ENCODE measurements around the gene RUSC2. TPM values are rescaled to one million over a fixed set of nuclear protein-coding genes. Genes with fewer than 3 reads are reported as not detected.

The RUSC2 gene
- total RNA-seq, 4 donors from 2014 or later: 10.0 to 60.2 (median 16.8) TPM

DNA sequence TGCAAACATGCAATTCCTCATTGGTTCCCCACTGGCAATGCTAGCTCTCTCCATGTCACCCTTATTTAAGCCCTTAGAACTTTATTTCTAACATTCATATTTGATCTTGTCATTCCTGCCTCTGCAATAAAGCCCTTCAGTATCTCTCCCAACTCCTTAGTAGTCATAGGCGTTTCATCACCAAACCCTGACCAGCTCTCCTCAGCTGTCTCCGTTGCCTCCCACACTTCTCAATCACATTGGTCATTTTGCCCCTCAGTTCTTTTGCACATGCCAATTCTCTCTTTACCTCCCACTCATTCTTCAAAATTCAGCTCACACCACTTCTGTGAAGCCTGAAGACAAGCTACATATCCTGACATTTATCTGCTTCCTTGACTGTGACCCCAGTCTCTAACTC lies 2.8 kb upstream of the RUSC2 start:
- no peaks in the 10 kb centered on the region for H3K4me1 ChIP-seq
- no peak overlapping the region for H3K27ac ChIP-seq
- intact Hi-C loops (cut with DNase I; ENCODE audit: low total_unique reads): loop anchor here (5.0 kb wide), 1 partner anchor 65 kb away; no protein-coding TSS in a partner anchor
- TF ChIP-seq POLR2A (IDR thresholded peaks at IDR 0.05): no peak
- TF ChIP-seq, protein P1, sequence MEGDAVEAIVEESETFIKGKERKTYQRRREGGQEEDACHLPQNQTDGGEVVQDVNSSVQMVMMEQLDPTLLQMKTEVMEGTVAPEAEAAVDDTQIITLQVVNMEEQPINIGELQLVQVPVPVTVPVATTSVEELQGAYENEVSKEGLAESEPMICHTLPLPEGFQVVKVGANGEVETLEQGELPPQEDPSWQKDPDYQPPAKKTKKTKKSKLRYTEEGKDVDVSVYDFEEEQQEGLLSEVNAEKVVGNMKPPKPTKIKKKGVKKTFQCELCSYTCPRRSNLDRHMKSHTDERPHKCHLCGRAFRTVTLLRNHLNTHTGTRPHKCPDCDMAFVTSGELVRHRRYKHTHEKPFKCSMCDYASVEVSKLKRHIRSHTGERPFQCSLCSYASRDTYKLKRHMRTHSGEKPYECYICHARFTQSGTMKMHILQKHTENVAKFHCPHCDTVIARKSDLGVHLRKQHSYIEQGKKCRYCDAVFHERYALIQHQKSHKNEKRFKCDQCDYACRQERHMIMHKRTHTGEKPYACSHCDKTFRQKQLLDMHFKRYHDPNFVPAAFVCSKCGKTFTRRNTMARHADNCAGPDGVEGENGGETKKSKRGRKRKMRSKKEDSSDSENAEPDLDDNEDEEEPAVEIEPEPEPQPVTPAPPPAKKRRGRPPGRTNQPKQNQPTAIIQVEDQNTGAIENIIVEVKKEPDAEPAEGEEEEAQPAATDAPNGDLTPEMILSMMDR (IDR thresholded peaks at IDR 0.05): no peak
- H3K9me3 ChIP-seq: no peaks in the 10 kb centered on the region
- no peaks in the 10 kb centered on the region for H3K36me3 ChIP-seq
- DNase-seq: no peak
- no peak overlapping the region for H3K4me3 ChIP-seq
- H3K27me3 ChIP-seq: no peaks in the 10 kb centered on the region

DNA sequence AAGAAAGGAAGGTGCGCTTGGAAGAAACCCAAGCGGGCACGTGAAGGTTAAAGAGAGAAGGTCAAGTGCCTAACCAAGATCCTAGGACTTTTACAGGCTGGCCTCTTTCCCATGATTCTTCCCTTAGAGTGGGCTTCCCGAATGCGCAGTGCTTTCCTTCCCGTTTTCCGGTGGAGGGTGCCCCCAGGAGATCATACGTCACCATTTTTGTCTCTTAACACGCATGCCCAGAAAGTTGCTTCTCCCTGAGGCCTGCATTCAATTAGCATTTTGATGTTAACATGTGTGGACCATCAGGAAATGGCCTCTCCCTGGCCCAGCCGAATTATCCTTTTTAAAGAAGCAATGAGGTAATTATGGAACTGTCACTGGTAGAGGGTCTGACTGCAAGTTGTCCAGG lies 1.9 kb upstream of the RUSC2 start:
- no peak for TF ChIP-seq POLR2A (IDR thresholded peaks at IDR 0.05)
- TF ChIP-seq, protein P1 (IDR thresholded peaks at IDR 0.05): no peak
- Histone ChIP-seq H3K4me3 (no peak overlapping the region), H3K36me3 (no peaks in the 10 kb centered on the region), H3K4me1 (no peaks in the 10 kb centered on the region), H3K27ac (peak overlapping the region; percentile 95 to 96), H3K27me3 (no peaks in the 10 kb centered on the region), H3K9me3 (no peaks in the 10 kb centered on the region)
- peak; percentile 39 to 47 for DNase-seq
- intact Hi-C loops (cut with DNase I; ENCODE audit: low total_unique reads): loop anchor here (5.0 kb wide), 1 partner anchor 64 kb away; no protein-coding TSS in a partner anchor

DNA sequence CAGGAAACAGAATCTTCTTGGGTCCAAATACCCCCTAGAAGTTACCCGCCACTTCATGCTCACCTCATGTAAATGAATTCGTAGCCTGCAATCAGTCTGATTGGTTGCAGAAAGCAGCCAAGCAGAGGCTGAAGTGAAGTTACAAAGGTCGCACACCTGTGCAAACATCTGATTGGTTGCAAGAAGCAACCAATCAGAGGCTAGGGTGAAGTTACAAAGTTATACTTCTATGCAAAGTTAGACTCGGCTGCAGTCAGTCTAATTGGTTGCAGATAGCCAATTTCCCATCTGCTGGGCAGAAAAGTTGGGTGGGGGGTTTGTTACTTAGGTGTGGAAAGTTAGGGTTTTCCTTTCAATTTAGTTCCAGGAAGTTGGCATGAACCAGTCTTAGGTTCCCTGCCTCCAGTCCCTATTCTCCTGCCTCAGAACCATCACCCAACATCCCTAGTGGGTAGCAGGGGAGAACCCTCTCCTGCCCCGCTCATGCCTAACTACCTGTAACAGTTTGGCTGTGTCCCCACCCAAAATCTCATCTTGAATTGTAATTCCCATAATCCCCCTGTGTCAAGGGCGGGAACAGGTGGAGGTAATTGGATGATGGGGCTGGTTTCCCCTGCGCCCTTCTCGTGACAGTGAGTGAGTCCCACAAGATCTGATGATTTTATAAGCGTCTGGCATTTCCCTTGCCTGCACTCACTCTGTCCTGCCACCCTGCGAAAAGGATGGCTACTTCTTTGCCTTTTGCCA lies 1.2 kb upstream of the RUSC2 start:
- peak overlapping the region; percentile 95 to 96 for H3K27ac ChIP-seq
- TF ChIP-seq POLR2A (IDR thresholded peaks at IDR 0.05): no peak
- TF ChIP-seq, protein P1 (IDR thresholded peaks at IDR 0.05): no peak
- no peaks in the 10 kb centered on the region for H3K9me3 ChIP-seq
- DNase-seq: peak in 1 of 2 donors; percentile 21
- no peaks in the 10 kb centered on the region for H3K27me3 ChIP-seq
- no peaks in the 10 kb centered on the region for H3K4me1 ChIP-seq
- H3K4me3 ChIP-seq: peak overlapping the region; percentile 66 to 75
- H3K36me3 ChIP-seq: no peaks in the 10 kb centered on the region
- intact Hi-C loops (cut with DNase I; ENCODE audit: low total_unique reads): loop anchor here (5.0 kb wide), 1 partner anchor 64 kb away; no protein-coding TSS in a partner anchor

DNA sequence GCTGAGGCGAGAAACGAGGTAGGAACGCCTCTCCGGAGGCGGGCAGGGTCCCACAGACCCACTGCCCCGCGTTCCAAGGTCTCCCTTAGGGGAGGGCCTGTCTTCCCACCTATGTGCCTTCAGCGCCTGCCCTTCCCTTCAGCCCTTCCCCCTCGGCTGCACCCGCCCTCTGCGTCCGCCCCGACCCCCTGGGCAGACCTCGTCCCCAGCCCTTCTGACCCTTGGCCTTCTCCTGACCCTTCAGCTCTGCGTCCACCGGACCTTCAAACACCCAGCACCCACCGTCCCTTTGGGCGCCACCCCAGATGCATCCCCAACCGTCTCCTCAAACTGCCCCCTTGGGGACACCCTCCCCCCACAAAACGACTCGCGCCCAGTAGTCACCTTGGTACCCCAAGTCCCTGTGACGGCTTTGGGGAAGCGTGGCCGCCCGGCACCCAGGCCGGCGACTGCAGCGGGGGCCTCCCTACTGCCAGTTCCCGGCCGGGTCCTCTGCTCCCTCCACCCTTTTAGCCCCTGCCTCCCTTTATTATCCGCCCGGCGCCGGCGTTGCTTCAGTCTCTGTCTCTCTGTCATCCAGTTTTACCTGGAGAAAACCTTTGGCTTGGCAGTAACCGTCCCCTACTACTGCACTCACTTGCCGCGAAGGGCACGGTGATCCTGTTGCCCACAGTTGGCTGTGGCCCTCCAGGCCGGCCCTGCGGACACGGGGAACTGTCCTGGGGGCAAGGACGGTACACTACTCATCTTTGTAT lies 421 bp downstream of the RUSC2 start:
- peak in 1 of 2 donors; percentile 62 for DNase-seq
- TF ChIP-seq, protein P1 (IDR thresholded peaks at IDR 0.05): no peak
- TF ChIP-seq POLR2A (IDR thresholded peaks at IDR 0.05): no peak
- intact Hi-C loops (cut with DNase I; ENCODE audit: low total_unique reads): no loop called here

More for the DNA sequence above, 421 bp downstream of the RUSC2 start:
- H3K27ac ChIP-seq: peak overlapping the region; percentile 95 to 96
- no peaks in the 10 kb centered on the region for H3K36me3 ChIP-seq
- no peaks in the 10 kb centered on the region for H3K4me1 ChIP-seq
- no peaks in the 10 kb centered on the region for H3K9me3 ChIP-seq
- H3K4me3 ChIP-seq: peak overlapping the region; percentile 66 to 75
- H3K27me3 ChIP-seq: no peaks in the 10 kb centered on the region
